HCT116 (cell line): Measurements from ENCODE around the gene USF2. TPM values are rescaled to one million over a fixed set of nuclear protein-coding genes. Genes with fewer than 3 reads are reported as not detected.

Experiments used
- ATAC-seq: fragments of 200-7000 bp; cut with Tn5 transposase; 2 replicates; pipeline ENCODE4 v1.9.1; 2020; ENCODE audit warnings: mild to moderate bottlenecking, moderate library complexity
- BruUV-seq: library from RNA; stranded (reverse); fragments of 400-500 nt; replicated peaks from 2 replicates; lab custom pipeline; 2021; lab: Mats Ljungman, UMichigan
- CTCF ChIA-PET: fragments of 300-600 bp; sonication (Branson Sonifier 250); formaldehyde crosslinking; loops from one replicate; lab custom pipeline; 2021; ENCODE audit warnings: antibody characterized with exemption; lab: Charles Lee
- POLR2A ChIA-PET: fragments of 300-600, 350-600 bp; sonication (Branson Sonifier 250); formaldehyde crosslinking; loops from one replicate; lab custom pipeline; 2021; ENCODE audit warnings: antibody characterized with exemption; lab: Charles Lee
- RAD21 ChIA-PET, 2 experiments: fragments of 300-600 bp; sonication (Branson Sonifier 250); formaldehyde crosslinking; loops; one replicate each; lab custom pipeline; 2023; ENCODE audit warnings: low total read pairs in 2 of 2; ENCODE audit not compliant: uncharacterized antibody in 2 of 2, unreplicated experiment in 2 of 2, low non-redundant PET in 1 of 2; lab: Charles Lee
- DNase-seq: peaks from one replicate; pipeline ENCODE4 v3.0.0-alpha.2; 2010; ENCODE audit warnings: low read depth, low spot score
- H2AFZ ChIP-seq: fragments of 200-600 bp; shearing (Covaris generic), sonication (generic); 2 replicates; pipeline ENCODE4 v1.6.1; 2017; ENCODE audit warnings: low read depth, mixed run types, mixed read lengths, antibody characterized with exemption, low read length; ENCODE audit not compliant: poor library complexity, severe bottlenecking
- H3K27ac ChIP-seq: 2 replicates; pipeline ENCODE4 v1.5.1; 2012; ENCODE audit warnings: low read depth, low read length
- H3K27me3 ChIP-seq: fragments of 200-600 bp; sonication (generic); 2 replicates; pipeline ENCODE4 v1.6.1; 2016; ENCODE audit warnings: mixed run types, low read length, mixed read lengths; ENCODE audit not compliant: insufficient read depth
- H3K36me3 ChIP-seq, 2 experiments: fragments of 200-500 bp in 1 of 2; fragments of 200-600 bp in 1 of 2; sonication (Bioruptor generic) in 1 of 2; sonication (generic) in 1 of 2; 2 replicates each; pipeline versions ENCODE4 v1.5.1 to v1.6.1; 2014 to 2016; ENCODE audit warnings: low read length in 2 of 2, inconsistent platforms in 1 of 2, mixed read lengths in 1 of 2, mixed run types in 1 of 2; ENCODE audit not compliant: insufficient read depth in 2 of 2, control insufficient read depth in 1 of 2
- H3K4me1 ChIP-seq, 2 experiments: fragments of 200-600 bp in 1 of 2; sonication (generic) in 1 of 2; 2 replicates each; pipeline versions ENCODE4 v1.5.1 to v1.6.1; 2012 to 2017; ENCODE audit warnings: low read length in 2 of 2, inconsistent platforms in 1 of 2, mild to moderate bottlenecking in 1 of 2, mixed read lengths in 1 of 2, mixed run types in 1 of 2, moderate library complexity in 1 of 2; ENCODE audit not compliant: insufficient read depth in 2 of 2, control insufficient read depth in 1 of 2
- H3K4me2 ChIP-seq: fragments of 200-600 bp; sonication (generic); 2 replicates; pipeline ENCODE4 v1.6.1; 2017; ENCODE audit warnings: mixed run types, low read length, mixed read lengths
- H3K4me3 ChIP-seq, 2 experiments: fragments of 200-600 bp in 1 of 2; sonication (generic) in 1 of 2; replicated peaks in 1 of 2; 2 replicates each; pipeline ENCODE4 v1.5.1; 2011 to 2016; ENCODE audit warnings: low read length in 2 of 2, control low read depth in 1 of 2, low read depth in 1 of 2, mild to moderate bottlenecking in 1 of 2, mixed read lengths in 1 of 2, mixed run types in 1 of 2
- H3K79me2 ChIP-seq: fragments of 200-600 bp; sonication (generic); 2 replicates; pipeline ENCODE4 v1.6.1; 2017; ENCODE audit warnings: mild to moderate bottlenecking, mixed run types, low read length, moderate library complexity, mixed read lengths; ENCODE audit not compliant: insufficient read depth
- H3K9ac ChIP-seq: fragments of 200-600 bp; sonication (generic); 2 replicates; pipeline ENCODE4 v1.6.1; 2016; ENCODE audit warnings: low read length, mixed read lengths
- H3K9me2 ChIP-seq: fragments of 200-600 bp; sonication (generic), shearing (Covaris generic); 2 replicates; pipeline ENCODE4 v1.6.1; 2017; ENCODE audit warnings: mixed run types, mild to moderate bottlenecking, moderate library complexity; ENCODE audit not compliant: insufficient read depth
- H3K9me3 ChIP-seq, 2 experiments: fragments of 200-500 bp in 1 of 2; fragments of 200-600 bp in 1 of 2; sonication (Bioruptor generic) in 1 of 2; sonication (generic) in 1 of 2; 2 replicates each; pipeline ENCODE4 v1.6.1; 2014 to 2017; ENCODE audit warnings: low read length in 2 of 2, mixed read lengths in 2 of 2, inconsistent platforms in 1 of 2, low read depth in 1 of 2, mild to moderate bottlenecking in 1 of 2, mixed run types in 1 of 2, moderate library complexity in 1 of 2; ENCODE audit not compliant: control insufficient read depth in 1 of 2, insufficient read depth in 1 of 2
- H4K20me1 ChIP-seq: fragments of 200-600 bp; sonication (generic), shearing (Covaris generic); 2 replicates; pipeline ENCODE4 v1.6.1; 2017; ENCODE audit warnings: mixed run types, mild to moderate bottlenecking, moderate library complexity; ENCODE audit not compliant: insufficient read depth
- CBX3 ChIP-seq: IDR thresholded peaks from 2 replicates; pipeline ENCODE4 v1.6.1; 2012; ENCODE audit warnings: low read depth
- EGR1 ChIP-seq: IDR thresholded peaks from 2 replicates; pipeline ENCODE4 v1.6.1; 2012; ENCODE audit warnings: low read depth
- EZH2 ChIP-seq: fragments of 200-600 bp; sonication (generic); IDR thresholded peaks from 2 replicates; pipeline ENCODE4 v1.6.1; 2017; ENCODE audit warnings: antibody characterized with exemption, mixed run types
- FOSL1 ChIP-seq: IDR thresholded peaks from 2 replicates; pipeline ENCODE4 v1.6.1; 2012; ENCODE audit warnings: low read depth
- JUND ChIP-seq: IDR thresholded peaks from 2 replicates; pipeline ENCODE4 v1.6.1; 2012
- POLR2A ChIP-seq: IDR thresholded peaks from 2 replicates; pipeline ENCODE4 v1.7.0; 2011; ENCODE audit warnings: borderline replicate concordance; ENCODE audit not compliant: insufficient read depth, insufficient read length; ENCODE audit errors: extremely low read depth
- POLR2AphosphoS5 ChIP-seq: IDR thresholded peaks from 2 replicates; pipeline ENCODE4 v1.6.1; 2011; ENCODE audit warnings: mild to moderate bottlenecking, low read depth, low read length, moderate library complexity
- RAD21 ChIP-seq: IDR thresholded peaks from 2 replicates; pipeline ENCODE4 v1.6.1; 2012; ENCODE audit warnings: low read depth, mild to moderate bottlenecking
- SIN3A ChIP-seq: IDR thresholded peaks from 2 replicates; pipeline ENCODE4 v1.6.1; 2012; ENCODE audit warnings: low read depth
- SP1 ChIP-seq: IDR thresholded peaks from 2 replicates; pipeline ENCODE4 v1.6.1; 2012; ENCODE audit warnings: low read depth
- YY1 ChIP-seq: IDR thresholded peaks from 2 replicates; pipeline ENCODE4 v1.6.1; 2011; ENCODE audit warnings: low read length, low read depth, moderate library complexity, mild to moderate bottlenecking; ENCODE audit not compliant: insufficient replicate concordance; ENCODE audit errors: extremely low read depth
- ZFX ChIP-seq: fragments of 450-650 bp; IDR thresholded peaks from 2 replicates; pipeline ENCODE4 v1.6.1; 2017
- intact Hi-C: fragments of 100-400 bp; cut with micrococcal nuclease; formaldehyde crosslinking; loops from 2 replicates; pipeline ENCODE4 v1.10.0; 2022
- total RNA-seq: library from RNA; stranded (reverse); gene quantifications from one replicate; pipeline ENCODE4 v1.2.1, GENCODE V29; 2021; ENCODE audit not compliant: unreplicated experiment
- TF ChIP-seq, protein P1 (sequence below): IDR thresholded peaks from 2 replicates; pipeline ENCODE4 v1.6.1; 2012
- TF ChIP-seq, protein P2 (sequence below), 3 experiments: fragments of 200-600 bp in 1 of 3; sonication (generic) in 1 of 3; IDR thresholded peaks in 2 of 3; conservative IDR thresholded peaks in 1 of 3; 2 replicates each; pipeline ENCODE4 v1.5.1; 2012 to 2017; ENCODE audit warnings: low read depth in 2 of 3, low read length in 2 of 3, antibody characterized with exemption in 1 of 3, borderline replicate concordance in 1 of 3, control low read depth in 1 of 3, mild to moderate bottlenecking in 1 of 3, mixed read lengths in 1 of 3, mixed run types in 1 of 3, moderate library complexity in 1 of 3; ENCODE audit not compliant: insufficient read depth in 1 of 3

USF2 gene
- total RNA-seq, 1 experiment from 2014 or later: 98.4 TPM

DNA sequence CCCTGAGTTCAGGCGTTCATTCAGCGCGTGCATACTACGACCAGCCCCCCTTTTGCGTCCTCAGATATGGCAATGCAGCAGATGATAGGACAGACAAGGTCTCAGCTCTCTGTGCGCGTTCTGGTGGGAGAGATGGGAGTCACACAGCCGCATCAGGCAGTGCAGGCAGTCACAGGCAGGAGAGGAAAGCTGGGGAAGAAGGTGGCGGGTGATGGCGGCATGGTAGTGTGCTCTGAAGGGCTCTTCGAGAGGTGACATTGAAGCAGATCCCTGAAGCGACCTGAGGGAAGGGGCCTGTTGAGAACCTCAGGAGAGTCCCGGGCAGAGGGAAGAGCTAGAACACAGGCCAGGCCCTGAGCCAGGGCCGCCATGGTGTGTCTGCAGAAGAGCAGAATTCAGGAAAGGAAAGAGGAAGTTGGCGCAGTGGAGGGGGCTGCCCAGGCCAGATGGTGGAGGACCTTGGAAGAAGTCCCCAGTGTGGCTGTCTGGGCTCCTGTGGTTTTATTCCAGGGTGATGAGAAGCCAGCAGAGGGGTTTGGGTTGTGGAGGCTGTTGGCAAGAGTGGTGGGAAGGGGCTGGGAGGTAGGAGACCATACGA lies 3.5 kb downstream of the USF2 start:
- H3K9me2 ChIP-seq: no peaks in the 10 kb centered on the region
- peaks cover 3 to 9% of the 10 kb centered on the region in 2 experiments; a peak in 3 of 4 replicates for H3K4me1 ChIP-seq
- H3K27ac ChIP-seq: no peak overlapping the region
- no peak overlapping the region for H3K9ac ChIP-seq
- no TSS peak for BruUV-seq
- no peak for DNase-seq
- H3K27me3 ChIP-seq: no peaks in the 10 kb centered on the region
- no peak overlapping the region for H3K4me3 ChIP-seq
- TF ChIP-seq ZFX (no peak), SP1 (no peak), POLR2AphosphoS5 (no peak), JUND (no peak), YY1 (no peak), CBX3 (no peak), SIN3A (no peak), EZH2 (no peak), RAD21 (no peak), EGR1 (no peak), POLR2A (no peak), FOSL1 (no peak)
- TF ChIP-seq, protein P1, sequence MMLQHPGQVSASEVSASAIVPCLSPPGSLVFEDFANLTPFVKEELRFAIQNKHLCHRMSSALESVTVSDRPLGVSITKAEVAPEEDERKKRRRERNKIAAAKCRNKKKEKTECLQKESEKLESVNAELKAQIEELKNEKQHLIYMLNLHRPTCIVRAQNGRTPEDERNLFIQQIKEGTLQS: no peak
- TF ChIP-seq, protein P2, sequence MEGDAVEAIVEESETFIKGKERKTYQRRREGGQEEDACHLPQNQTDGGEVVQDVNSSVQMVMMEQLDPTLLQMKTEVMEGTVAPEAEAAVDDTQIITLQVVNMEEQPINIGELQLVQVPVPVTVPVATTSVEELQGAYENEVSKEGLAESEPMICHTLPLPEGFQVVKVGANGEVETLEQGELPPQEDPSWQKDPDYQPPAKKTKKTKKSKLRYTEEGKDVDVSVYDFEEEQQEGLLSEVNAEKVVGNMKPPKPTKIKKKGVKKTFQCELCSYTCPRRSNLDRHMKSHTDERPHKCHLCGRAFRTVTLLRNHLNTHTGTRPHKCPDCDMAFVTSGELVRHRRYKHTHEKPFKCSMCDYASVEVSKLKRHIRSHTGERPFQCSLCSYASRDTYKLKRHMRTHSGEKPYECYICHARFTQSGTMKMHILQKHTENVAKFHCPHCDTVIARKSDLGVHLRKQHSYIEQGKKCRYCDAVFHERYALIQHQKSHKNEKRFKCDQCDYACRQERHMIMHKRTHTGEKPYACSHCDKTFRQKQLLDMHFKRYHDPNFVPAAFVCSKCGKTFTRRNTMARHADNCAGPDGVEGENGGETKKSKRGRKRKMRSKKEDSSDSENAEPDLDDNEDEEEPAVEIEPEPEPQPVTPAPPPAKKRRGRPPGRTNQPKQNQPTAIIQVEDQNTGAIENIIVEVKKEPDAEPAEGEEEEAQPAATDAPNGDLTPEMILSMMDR (IDR thresholded peaks at IDR 0.05 in 2 of 3, conservative IDR thresholded peaks at IDR 0.05 in 1 of 3; ENCODE audit: borderline replicate concordance in 1 of 3, insufficient read depth in 1 of 3, low read depth in 2 of 3, low read length in 2 of 3): no peak
- POLR2A ChIA-PET: no interaction called here
- CTCF ChIA-PET: no interaction called here
- intact Hi-C loops: no loop called here
- H2AFZ ChIP-seq: no peak overlapping the region
- no peak overlapping the region for H3K4me2 ChIP-seq
- peaks cover 11% of the 10 kb centered on the region; the same call in 1 of the 2 replicates for H3K79me2 ChIP-seq
- H4K20me1 ChIP-seq: no peaks in the 10 kb centered on the region
- ATAC-seq: no peak
- RAD21 ChIA-PET: no interaction called here
- peaks cover 14% of the 10 kb centered on the region in 2 experiments; a peak in 3 of 4 replicates for H3K36me3 ChIP-seq
- H3K9me3 ChIP-seq: no peaks in the 10 kb centered on the region
